ENCODE results near the gene PPARD.

The PPARD gene

DNA sequence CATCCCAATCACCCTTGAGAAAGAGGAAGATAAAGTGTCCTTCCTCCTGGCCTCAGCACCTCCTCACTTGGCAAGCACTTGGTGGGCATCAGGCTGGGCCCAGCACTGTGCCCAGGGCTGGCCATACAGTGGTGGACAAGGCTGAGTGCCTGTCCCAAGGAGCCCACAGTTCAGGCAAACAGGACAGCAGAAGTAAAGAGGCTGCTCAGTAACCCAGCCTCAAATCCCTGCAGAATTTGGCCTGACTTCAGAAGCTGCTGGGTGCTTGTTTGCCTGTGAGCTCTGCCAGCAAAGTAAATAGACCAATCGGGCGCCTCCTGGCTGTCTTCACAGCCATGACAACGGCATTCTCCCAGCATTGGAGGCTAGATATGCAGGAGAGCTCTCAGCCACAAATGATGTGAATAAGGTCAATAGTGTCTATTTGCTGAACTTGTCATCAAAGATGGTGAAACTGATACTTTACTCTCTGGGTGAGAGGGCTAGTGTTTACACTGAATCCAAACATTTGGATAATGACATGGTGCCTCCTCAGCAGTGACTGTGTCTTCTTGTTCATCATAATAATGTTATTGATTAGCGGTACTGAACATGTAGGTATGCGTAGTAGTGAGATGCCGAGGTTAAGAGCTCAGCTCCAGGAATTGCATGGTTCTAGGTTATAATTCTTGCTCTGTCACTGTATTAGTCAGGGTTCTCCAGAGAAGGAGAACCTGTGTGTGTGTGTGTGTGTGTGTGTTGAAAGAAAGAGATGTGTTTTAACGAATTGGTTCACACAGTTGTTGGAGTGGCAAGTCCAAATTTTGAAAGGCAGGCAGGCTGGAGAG lies 72.9 kb downstream of the PPARD start:
- in situ Hi-C loops (cut with MboI; ENCODE audit: low pct_unique_long_range_greater_than_20kb, low sequenced_read_pairs, unreplicated experiment): no loop called here
- DNase-seq (ENCODE audit: low spot score): peak; percentile 45
- TF ChIP-seq, protein P1, sequence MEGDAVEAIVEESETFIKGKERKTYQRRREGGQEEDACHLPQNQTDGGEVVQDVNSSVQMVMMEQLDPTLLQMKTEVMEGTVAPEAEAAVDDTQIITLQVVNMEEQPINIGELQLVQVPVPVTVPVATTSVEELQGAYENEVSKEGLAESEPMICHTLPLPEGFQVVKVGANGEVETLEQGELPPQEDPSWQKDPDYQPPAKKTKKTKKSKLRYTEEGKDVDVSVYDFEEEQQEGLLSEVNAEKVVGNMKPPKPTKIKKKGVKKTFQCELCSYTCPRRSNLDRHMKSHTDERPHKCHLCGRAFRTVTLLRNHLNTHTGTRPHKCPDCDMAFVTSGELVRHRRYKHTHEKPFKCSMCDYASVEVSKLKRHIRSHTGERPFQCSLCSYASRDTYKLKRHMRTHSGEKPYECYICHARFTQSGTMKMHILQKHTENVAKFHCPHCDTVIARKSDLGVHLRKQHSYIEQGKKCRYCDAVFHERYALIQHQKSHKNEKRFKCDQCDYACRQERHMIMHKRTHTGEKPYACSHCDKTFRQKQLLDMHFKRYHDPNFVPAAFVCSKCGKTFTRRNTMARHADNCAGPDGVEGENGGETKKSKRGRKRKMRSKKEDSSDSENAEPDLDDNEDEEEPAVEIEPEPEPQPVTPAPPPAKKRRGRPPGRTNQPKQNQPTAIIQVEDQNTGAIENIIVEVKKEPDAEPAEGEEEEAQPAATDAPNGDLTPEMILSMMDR (IDR thresholded peaks at IDR 0.05; ENCODE audit: extremely low read depth, insufficient read depth, missing control alignments): no peak

DNA sequence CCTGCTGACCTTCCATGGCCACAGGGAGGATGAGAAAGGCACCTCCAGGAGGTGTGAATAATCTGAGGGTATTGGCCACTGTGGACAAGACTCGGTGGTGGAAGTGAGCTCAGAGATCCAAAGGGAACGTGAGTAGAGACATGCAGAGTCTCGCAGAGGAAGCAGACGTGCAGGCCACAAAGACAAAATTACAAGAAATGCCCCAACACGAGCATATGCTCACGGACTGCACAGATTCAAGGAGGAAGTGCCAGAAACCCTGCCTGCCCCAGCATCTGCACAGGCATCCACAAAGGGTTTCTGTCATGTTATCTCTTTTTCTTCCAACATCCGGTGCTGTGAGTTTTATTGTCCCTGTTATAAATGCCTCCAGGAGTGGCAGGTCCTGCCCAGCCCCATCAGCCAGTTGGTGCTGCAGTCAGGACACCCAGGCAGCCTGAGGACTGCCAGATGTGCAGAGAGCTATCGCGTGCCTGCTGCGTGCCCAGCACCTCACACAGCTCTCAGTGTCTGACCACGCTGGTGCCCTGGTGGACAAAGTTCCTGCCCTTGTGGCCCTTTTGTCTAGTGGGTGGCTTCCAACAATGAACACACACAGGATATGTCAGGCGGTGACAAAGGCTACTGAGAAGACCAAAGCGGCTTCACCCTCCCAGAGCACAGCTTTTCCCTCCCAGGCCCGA lies 75.8 kb downstream of the PPARD start:
- in situ Hi-C loops (cut with MboI; ENCODE audit: low pct_unique_long_range_greater_than_20kb, low sequenced_read_pairs, unreplicated experiment): no loop called here
- TF ChIP-seq, protein P1 (IDR thresholded peaks at IDR 0.05; ENCODE audit: extremely low read depth, insufficient read depth, missing control alignments): no peak
- no peak for DNase-seq (ENCODE audit: low spot score)

DNA sequence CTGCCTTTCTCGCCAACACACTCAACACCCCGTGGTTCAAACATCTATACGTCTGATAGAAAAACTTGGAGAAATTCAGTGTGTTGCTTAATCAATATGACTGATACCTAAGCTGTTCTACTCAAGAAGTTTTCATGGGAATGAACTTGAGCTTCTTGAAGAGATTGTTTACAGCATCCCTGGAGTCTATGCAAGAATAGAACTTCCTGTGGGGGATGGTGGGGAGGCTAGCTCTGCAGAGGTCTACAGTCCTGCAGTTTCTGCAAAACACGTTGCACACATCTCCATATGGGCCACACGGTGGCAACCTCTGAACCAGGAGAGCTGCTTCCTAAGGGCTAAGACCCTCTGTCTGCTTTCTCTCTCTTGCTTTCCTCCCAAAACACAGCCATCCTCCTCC lies 77.1 kb downstream of the PPARD start:
- TF ChIP-seq, protein P1 (IDR thresholded peaks at IDR 0.05; ENCODE audit: extremely low read depth, insufficient read depth, missing control alignments): no peak
- DNase-seq (ENCODE audit: low spot score): no peak
- in situ Hi-C loops (cut with MboI; ENCODE audit: low pct_unique_long_range_greater_than_20kb, low sequenced_read_pairs, unreplicated experiment): no loop called here

DNA sequence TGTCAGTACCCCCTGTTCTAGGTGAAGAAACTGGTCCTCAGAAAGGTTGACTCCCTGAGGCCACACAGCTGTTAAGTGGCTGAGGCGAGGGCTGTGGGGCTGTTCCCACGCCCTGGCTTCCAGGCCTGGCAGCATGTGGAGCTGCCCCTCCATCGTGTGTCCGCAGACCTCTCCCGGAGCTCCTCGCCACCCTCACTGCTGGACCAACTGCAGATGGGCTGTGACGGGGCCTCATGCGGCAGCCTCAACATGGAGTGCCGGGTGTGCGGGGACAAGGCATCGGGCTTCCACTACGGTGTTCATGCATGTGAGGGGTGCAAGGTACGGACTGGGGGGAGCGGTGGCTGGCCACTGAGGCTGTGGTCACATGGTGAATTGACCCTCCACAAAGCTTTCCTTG lies 77.6 kb downstream of the PPARD start:
- in situ Hi-C loops (cut with MboI; ENCODE audit: low pct_unique_long_range_greater_than_20kb, low sequenced_read_pairs, unreplicated experiment): no loop called here
- TF ChIP-seq, protein P1 (IDR thresholded peaks at IDR 0.05; ENCODE audit: extremely low read depth, insufficient read depth, missing control alignments): no peak
- DNase-seq (ENCODE audit: low spot score): no peak

DNA sequence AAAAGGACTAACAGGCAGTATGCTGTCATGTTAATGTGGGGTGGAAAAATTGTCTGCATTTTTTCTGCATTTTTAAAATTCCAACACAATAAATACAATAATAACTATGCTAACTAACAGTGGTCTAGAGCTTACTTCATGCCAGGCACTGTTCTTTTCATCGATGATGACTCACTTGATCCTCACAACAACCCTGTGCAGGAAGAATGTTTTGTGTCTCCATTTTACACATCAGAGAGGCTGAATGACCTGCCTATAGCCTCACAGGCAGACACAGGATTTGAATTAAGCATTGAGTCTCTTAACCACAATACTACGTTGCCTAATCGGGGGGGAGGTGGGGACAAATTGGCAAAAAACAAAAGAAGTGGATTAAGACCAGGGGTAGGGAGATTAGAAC lies 82.9 kb downstream of the PPARD start:
- in situ Hi-C loops (cut with MboI; ENCODE audit: low pct_unique_long_range_greater_than_20kb, low sequenced_read_pairs, unreplicated experiment): no loop called here
- DNase-seq (ENCODE audit: low spot score): no peak
- TF ChIP-seq, protein P1 (IDR thresholded peaks at IDR 0.05; ENCODE audit: extremely low read depth, insufficient read depth, missing control alignments): no peak

DNA sequence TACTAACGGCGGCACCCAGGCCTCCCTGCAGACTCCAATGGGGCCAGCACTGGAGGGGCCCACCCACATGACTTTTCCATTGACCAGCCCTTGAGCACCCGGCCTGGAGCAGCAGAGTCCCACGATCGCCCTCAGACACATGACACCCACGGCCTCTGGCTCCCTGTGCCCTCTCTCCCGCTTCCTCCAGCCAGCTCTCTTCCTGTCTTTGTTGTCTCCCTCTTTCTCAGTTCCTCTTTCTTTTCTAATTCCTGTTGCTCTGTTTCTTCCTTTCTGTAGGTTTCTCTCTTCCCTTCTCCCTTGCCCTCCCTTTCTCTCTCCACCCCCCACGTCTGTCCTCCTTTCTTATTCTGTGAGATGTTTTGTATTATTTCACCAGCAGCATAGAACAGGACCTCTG lies 83.7 kb downstream of the PPARD start:
- TF ChIP-seq, protein P1 (IDR thresholded peaks at IDR 0.05; ENCODE audit: extremely low read depth, insufficient read depth, missing control alignments): no peak
- DNase-seq (ENCODE audit: low spot score): no peak

More for the DNA sequence above, 83.7 kb downstream of the PPARD start:
- in situ Hi-C loops (cut with MboI; ENCODE audit: low pct_unique_long_range_greater_than_20kb, low sequenced_read_pairs, unreplicated experiment): no loop called here
